HepG2 (cell line): ENCODE measurements around the gene NELL1.

ENCODE experiments used
- BHLHE40 ChIP-seq: IDR thresholded peaks from 2 replicates; pipeline ENCODE4 v1.6.1; 2011; ENCODE audit warnings: low read length, improper control_type of control experiment
- CTCF ChIP-seq: sonication (generic); formaldehyde crosslinking; IDR thresholded peaks from 2 replicates; pipeline ENCODE4 v1.5.0; 2020; ENCODE audit warnings: mild to moderate bottlenecking, missing genetic modification reagents, moderate library complexity
- DPF2 ChIP-seq: sonication (generic); formaldehyde crosslinking; IDR thresholded peaks from 2 replicates; pipeline ENCODE4 v1.4.0; 2020; ENCODE audit warnings: mild to moderate bottlenecking, low read depth, missing genetic modification reagents, borderline replicate concordance
- FOXM1 ChIP-seq: sonication (generic); formaldehyde crosslinking; IDR thresholded peaks from 2 replicates; pipeline ENCODE4 v1.5.0; 2020; ENCODE audit warnings: missing genetic modification reagents
- HDAC6 ChIP-seq: fragments of 200-600 bp; sonication (generic); IDR thresholded peaks from 2 replicates; pipeline ENCODE4 v1.7.0; 2017; ENCODE audit warnings: mild to moderate bottlenecking, antibody characterized with exemption, low read length, low read depth
- RBAK ChIP-seq: sonication (generic); formaldehyde crosslinking; IDR thresholded peaks from 2 replicates; pipeline ENCODE4 v1.5.1; 2020; ENCODE audit warnings: mild to moderate bottlenecking, missing genetic modification reagents
- ZNF18 ChIP-seq: sonication (generic); formaldehyde crosslinking; IDR thresholded peaks from 2 replicates; pipeline ENCODE4 v1.8.0; 2022; ENCODE audit warnings: mild to moderate bottlenecking, missing genetic modification reagents; ENCODE audit not compliant: insufficient replicate concordance
- ZNF263 ChIP-seq: sonication (generic); formaldehyde crosslinking; IDR thresholded peaks from 2 replicates; pipeline ENCODE4 v1.4.0; 2020; ENCODE audit warnings: missing genetic modification reagents
- TF ChIP-seq, protein P1 (sequence below): sonication (generic); formaldehyde crosslinking; IDR thresholded peaks from 2 replicates; pipeline ENCODE4 v1.9.0; 2021; ENCODE audit warnings: missing genetic modification reagents, mild to moderate bottlenecking, borderline replicate concordance

DNA sequence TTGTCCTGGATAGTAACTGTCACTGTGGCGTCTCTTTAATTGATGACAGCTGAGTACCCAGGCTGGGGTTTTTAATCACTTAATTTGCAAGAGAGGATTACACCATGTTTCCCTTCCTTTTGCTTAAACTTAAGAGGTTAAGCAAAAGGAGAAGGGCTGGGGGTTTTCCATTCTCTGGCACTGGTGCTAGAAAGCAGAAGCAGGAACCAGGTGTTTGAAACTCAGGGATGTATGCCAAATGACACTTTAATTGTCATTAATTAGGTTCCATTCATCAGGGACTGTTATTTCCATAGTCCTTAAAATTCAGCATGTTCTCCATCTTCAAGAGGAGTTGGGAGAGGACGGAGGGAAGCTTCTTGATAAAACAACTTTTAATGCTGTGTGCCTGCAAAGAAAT, 746.2 kb downstream of the NELL1 start:
- TF ChIP-seq FOXM1 (CRISPR knock-in tag) (no peak), HDAC6 (no peak), CTCF (CRISPR knock-in tag) (no peak), ZNF263 (CRISPR knock-in tag) (no peak), DPF2 (CRISPR knock-in tag) (no peak), BHLHE40 (no peak), RBAK (CRISPR knock-in tag) (no peak), ZNF18 (CRISPR knock-in tag) (no peak)
- TF ChIP-seq, protein P1, sequence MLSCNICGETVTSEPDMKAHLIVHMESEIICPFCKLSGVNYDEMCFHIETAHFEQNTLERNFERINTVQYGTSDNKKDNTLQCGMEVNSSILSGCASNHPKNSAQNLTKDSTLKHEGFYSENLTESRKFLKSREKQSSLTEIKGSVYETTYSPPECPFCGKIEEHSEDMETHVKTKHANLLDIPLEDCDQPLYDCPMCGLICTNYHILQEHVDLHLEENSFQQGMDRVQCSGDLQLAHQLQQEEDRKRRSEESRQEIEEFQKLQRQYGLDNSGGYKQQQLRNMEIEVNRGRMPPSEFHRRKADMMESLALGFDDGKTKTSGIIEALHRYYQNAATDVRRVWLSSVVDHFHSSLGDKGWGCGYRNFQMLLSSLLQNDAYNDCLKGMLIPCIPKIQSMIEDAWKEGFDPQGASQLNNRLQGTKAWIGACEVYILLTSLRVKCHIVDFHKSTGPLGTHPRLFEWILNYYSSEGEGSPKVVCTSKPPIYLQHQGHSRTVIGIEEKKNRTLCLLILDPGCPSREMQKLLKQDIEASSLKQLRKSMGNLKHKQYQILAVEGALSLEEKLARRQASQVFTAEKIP, result no peak
